ENCODE results near the gene NEMP1.

- no peak for TF ChIP-seq GATA2 (IDR thresholded peaks at IDR 0.05; ENCODE audit: low read depth, low read length)
- no peak for TF ChIP-seq GATA3 (IDR thresholded peaks at IDR 0.05; ENCODE audit: low read depth, low read length)
Observed at GRCh38 chr12:57099766-57100165, 21.2 kb upstream of the NEMP1 start.
